DMS 273 (cell line): ENCODE results near the gene PPIH.
A peak's percentile ranks its signal among the peaks of the same experiment; 100 is the strongest.
"Not testable (repeated sequence)": the region's sequence is repeated elsewhere in the genome, so short reads cannot be mapped to it uniquely, and the experiment has no call there.

Experiments
- DNase-seq: peaks from one replicate; lab custom pipeline; 2025; ENCODE audit not compliant: unreplicated experiment; lab: John Stamatoyannopoulos, UW

PPIH gene

DNA sequence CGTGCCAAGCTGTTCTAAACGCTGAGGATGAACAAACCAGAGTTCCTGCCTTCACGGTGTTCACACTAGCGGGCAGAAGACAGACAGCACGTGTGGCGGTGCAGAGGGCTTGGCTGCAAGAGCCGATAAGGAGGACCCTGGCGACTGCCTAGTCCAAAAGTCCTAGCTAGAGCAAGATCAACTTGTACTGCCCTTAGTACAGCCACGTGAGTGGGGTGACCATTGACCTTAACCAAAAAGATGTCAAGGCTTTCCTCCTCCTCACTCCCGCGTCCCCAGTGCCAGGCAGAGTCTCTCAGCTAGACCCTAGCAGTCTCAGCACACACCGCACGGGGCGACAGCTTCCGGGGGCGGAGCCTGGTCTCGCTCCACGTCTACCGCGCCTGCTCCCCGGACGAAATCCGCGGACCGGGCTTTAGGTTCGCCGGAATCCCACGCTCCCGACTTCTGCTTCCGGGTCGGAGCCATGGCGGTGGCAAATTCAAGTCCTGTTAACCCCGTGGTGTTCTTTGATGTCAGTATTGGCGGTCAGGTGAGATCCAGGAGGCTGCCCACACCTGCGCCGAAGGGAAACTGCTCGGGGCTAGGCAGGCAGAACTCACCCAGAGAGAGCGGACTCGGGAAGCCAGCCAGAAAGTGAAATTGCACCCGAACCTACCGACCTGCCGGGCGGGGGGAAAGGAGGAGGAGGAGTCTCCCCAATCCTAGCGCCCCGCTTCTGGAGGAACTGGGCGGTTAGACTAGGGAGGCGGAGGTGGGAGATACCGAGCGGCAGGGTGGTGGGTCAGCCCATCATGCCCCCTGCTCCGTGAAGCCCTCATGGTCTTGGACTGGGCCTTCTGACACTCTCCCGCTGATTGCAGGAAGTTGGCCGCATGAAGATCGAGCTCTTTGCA lies at the start of gene PPIH:
TSS of gene PPIH (plus strand) at position 443 of the 896 bp plus-strand sequence. CDS start at position 467, 24 bp downstream.
- DNase-seq = peak; percentile 98

DNA sequence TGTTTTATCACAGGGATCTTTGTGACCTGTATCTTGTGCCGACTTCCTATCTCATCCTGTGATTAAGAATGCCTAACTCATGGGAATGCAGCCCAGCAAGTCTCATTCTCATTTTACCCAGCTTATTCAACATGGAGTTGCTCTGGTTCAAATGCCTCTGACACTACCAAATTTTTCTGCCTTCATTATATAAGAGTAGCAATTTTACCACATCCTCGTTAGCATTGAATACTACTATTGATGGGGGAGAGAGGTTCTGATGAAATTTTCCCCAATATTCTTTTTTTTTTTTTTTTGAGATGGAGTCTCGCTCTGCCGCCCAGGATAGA lies 44.5 kb upstream of the PPIH start:
- DNase-seq = no peak

DNA sequence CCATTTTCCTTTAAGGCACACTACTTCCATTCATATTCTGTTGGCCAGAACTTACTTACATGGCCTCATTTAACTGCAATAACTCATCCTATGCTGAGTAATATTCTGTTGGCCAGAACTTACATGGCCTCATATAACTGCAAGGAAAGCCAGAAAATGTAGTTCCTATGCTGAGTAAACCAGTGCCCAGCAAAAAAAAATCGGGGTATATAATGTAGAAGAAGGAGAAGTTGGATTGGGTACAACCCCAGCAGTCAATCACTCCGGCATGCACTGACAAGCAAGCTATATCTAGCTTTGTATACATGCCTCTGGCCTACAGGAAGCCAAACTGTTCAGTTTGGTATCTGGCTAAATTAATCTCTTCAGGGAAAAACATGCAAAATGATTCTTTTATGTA lies 39.4 kb upstream of the PPIH start:
- DNase-seq = no peak

DNA sequence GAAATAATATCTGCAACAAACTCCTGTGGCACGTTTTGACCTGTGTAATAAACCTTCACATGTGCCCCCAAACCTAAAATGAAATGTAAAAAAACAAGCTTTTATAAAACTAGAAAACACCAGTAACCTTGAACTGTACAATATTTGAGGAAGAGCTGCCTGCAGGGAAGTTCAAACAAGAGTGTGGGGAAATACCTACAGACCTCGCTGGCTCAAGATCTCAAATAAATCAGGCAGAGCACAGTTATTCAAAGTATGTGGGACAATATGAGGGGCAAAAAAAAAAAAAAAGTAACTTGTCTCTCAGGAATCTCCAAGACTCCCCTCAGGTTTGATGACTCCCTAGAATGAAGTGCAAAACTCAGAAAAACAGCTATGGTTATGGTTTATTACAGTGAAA lies 37.9 kb upstream of the PPIH start:
- DNase-seq = no peak

DNA sequence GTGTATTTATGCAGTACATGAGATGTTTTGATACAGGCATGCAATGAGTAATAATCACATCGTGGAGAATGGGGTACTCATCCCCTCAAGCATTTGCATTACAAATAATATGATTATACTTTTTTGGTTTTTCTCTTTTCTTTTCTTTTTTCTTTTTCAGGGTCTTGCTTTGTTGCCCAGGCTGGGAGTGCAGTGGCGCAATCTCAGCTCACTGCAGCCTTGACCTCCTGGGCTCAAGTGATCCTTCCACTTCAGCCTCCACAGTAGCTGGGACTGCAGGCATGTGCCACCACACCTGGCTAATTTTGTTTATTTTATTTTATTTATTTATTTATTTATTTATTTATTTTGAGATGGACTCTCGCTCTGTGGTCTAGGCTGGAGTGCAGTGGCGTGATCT lies 37.0 kb upstream of the PPIH start:
- not testable (repeated sequence) for DNase-seq

DNA sequence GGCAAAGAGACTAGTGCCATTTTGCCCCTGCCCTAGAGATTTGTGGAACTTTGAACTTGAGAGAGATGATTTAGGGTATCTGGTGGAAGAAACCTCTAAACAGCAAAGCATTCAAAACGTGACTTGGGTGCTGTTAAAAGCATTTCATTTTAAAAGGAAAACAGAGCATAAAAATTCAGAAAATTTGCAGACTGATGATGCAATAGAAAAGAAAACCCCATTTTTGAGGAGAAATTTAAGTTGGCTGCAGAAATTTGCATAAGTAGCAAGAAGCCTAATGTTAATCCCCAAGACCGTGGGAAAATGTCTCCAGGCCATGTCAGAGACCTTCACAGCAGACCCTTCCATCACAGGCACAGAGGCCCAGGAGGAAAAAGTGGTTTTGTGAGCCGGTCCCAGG lies 31.0 kb upstream of the PPIH start:
- DNase-seq = not testable (repeated sequence)

DNA sequence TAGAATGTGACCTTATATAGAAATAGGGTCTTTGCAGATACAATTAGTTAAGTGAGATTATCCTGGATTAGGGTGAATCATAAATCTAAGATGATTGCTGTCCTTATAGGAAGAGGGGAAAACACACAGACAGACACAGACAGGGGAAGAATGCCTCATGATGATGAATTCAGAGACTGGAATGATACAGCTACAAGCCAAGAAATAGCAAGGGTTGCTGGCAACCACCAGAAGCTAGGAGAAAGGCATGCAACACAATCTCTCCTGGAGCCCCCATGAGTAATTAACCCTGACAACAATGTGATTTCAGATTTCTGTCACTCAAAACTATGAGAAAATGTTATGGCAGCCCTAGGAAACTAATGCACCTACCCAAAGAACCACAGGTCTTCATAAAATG lies 19.1 kb upstream of the PPIH start:
- DNase-seq = no peak

DNA sequence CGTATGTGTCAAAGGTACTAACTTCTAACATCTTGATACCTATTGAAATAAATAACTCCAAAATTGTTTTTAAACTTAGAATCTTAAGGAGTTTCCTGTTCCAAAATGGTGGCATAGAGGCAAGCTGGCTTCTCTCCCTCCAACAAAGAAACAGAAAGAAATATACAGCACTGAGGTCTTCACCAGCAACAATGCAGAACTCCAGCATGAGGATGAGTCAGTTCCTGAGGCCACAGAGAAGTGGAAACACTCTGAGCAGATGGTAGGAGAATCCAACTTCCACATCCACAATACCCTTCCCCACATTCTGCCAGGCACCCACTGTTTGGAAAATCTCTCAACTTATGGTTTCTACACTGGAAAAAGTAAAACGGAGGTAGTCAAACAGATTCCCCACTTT lies 12.2 kb upstream of the PPIH start:
- no peak for DNase-seq

DNA sequence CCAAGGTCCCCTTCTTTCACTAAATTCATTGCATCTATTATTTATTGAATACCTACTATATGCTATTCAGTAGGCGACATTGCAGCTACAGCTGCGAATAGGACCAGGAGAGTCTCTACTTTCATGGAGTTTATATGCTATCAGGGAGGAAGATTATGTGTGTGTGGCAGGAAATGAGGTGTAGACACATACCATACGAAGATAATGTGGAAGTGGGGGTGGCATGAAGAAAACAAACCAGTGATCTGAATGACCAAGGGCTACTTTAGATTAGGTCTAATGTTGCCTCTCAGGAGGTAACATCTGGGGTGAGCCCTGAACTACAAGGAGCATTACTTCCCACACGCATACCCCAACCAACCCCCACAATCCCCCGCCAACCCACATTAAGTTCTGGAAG lies 1.0 kb upstream of the PPIH start:
- no peak for DNase-seq

DNA sequence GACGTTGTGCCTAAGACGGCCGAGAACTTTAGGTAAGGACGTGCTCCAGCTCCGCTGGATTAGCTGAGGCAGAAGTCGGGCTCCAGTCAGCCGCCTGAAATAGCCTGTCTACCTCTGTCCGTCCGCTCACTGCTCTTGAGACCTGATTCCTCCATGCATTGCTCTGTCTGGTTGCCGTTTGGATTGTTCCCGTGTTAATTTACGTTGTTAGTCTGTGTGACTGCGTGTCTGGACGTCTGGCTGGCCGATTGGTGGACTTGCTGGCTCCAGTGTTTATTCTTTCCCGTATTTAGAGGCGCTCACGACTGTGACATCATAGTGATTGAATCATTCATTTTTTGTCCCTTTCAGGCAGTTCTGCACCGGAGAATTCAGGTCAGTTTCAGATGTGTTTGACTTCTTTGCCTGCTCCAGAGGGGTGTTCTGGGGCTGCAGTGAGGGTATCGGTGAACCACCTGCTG lies 684 bp downstream of the PPIH start:
- DNase-seq = no peak

DNA sequence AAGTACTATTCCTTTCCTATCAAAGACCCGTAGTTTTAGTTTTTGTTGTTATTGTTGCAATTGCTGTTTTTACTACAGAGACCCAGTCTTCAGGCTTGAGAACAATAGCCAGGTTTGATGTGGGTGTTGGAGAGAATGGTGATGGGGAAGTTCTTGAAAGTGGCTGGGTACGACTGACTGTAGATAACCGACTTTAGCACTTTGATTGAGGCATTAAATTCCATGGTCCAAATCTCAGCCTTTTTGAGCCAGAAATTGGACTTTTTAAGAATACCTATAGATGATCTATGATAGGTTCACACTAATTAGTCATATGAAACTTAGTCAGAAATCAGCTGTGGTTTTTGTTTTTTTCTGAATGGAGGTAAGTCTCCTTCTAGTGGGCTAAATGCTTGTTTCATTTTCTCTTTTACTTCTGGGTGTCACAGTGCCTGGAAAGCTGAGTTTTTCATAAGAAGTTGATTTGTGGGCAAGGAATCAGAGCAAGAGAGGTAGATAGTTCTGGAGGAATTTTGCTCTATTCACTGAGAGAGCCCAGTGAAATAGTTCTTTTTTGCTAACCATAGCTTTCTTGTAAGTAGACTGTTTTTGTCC lies 2.8 kb downstream of the PPIH start:
- DNase-seq = no peak

DNA sequence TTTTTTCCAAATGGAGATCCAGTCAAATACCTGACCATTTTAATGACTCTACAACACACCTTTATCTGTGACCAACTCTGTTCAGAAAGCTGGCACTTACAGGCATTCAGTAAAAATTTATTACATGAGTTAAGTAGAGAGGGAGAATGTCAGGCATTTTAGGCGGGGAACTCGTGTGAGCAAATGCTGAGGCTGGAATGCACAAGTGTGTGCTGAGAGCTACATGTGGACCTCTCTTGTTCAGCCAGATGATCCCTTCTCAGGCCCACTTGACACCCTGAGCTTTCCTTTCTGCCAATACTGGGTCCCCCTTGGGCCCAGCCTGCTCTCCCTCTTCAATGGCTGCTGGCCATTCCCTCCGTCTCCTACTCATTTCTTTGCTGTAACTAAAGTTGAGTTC lies 11.7 kb downstream of the PPIH start:
- DNase-seq = no peak

DNA sequence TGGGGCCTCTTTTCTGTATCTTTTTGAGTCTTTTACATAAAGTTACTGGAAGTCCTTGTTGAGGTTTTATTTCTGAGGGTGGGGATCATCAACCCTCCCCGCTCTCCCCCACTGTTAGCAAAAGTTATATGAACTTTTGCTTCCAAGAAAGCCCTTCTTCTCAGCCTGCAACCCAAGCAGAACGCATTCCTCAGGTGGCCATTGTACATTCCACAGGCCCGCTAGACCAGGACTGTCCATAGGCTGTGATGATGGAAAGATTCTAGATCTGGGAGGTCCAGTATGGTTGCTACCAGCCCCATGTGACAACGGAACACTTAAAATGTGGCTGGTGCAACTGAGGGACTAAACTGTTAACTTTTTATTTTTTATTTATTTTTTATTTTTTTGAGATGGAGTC lies 12.2 kb downstream of the PPIH start:
- DNase-seq = no peak

DNA sequence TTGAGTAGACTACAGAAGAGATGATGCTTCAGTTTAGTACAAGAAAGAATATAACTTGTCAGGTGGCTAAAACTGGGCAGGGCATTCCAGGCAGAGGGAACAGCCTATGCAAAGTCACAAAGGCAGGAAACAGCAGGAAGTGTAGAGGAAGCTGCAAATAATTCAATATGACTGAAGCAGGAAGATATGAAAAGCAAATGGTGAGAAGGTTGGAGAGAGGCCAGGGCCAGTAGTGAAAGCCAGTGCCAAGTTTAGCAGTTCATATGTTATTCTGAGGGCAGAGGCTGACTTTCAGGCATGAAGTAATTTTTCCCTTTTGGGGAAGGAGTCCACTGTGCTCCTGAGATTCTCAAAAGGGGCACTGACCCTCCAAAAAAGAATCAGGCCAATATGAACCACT lies 16.0 kb downstream of the PPIH start:
- no peak for DNase-seq

DNA sequence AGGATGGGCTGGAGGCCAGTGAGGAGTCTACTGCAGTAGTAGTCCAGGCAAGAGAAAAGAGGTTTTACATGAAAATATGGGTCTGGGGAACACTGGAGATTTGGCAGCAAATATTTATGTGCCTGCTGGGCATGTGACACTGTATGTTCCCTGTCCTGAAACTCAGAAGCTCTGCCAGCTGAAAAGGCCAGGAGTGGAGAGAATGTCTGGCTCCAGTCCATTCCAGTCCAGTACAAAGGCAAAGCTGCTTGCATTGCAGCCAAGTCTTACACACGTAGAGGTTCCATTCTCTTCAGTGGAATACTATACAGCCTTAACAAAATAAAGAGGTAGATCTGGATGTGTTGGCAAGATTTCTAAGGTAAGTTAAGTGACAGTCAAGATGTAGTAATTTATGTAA lies 16.5 kb downstream of the PPIH start:
- DNase-seq = no peak

DNA sequence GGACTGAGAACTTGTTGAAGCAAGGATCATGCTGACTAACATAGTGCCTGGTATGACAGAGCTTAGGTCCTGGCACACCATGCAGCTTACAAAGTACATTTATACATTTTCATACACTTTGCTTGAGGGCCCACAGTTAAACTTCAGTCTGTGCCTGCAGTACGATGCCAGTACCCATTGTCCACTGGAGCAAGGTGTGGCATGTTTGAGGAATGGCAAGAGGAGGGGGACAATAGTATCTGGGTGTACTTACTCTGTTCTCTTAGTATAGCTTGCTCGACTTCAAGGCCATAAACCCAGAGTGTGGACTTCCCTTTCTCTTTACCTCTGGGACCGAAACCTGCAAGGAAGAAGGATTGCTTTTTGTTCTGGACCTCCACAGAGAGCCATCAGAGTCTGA lies 17.2 kb downstream of the PPIH start:
- no peak for DNase-seq

DNA sequence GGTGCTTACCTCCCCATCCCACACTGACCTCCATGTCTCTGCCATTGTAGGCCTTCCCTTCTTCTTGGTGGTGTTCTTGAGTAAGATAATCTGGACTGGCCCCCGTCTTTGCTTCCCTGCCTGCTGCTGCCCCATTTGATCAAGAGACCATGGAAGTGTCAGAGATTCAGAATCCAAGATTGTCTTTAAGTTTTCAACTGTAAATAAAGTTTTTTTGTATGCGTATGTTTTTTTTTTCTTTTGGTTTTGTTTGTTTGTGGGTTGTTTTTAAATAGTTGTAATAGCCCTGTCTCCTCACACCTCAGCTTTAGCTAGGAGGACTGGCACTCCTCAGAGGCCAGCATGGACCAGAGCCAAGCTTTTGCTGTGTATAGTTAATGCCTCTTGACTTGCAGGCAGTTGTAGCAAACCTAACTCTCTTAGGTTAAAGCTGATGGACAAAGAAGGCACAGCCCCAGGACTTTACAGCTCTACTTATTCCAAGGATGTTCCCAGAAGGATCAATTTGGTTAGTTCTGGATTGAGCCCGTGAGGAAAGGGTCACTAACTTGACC lies 18.4 kb downstream of the PPIH start:
- DNase-seq = no peak

DNA sequence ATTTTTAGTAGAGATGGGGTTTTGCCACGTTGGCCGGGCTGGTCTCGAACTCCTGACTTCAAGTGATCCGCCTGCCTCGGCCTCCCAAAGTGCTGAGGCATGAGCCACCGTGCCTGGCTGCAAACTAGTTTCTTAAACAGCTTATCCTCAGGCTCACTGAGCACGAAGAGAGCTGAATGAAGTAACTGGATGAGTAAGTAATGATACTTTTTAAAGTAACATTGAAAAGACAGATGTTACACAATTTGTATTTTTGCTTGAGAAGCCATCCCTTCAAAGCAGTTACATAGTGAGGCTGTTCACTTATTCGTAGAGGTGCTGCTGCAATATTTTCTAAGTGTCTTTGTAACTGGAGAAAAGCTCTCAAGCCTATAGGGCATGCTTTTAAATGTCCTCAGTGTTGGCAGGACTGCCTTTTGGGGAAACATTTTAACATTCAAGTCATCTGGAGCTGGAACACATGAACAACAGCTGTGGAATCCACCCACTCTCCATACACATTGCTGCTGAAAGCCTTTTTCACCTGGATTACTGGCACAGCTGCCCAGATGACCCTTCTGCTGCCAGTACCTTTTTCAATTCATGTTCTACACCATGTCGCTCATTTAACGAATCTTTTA lies 21.3 kb downstream of the PPIH start:
- DNase-seq = peak; percentile 30

DNA sequence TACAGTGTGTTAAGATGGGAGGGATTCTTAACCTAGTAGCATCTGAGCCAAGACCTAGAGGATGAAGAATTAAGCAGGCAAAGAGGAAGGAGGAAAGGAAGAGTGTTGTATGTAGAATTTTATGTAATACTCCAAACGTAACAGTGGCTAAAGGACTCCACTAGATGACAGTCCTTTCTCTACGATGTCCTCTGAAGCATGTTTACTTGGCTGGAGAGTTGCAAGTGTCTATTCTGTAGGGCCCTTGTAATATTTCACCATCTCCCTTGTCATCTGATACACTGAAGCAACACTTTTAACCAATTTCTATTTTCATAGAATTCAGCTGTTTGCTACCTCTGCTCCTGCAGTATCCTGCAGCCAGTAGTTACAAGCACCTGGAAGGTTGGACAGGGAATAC lies 21.8 kb downstream of the PPIH start:
- DNase-seq = no peak

DNA sequence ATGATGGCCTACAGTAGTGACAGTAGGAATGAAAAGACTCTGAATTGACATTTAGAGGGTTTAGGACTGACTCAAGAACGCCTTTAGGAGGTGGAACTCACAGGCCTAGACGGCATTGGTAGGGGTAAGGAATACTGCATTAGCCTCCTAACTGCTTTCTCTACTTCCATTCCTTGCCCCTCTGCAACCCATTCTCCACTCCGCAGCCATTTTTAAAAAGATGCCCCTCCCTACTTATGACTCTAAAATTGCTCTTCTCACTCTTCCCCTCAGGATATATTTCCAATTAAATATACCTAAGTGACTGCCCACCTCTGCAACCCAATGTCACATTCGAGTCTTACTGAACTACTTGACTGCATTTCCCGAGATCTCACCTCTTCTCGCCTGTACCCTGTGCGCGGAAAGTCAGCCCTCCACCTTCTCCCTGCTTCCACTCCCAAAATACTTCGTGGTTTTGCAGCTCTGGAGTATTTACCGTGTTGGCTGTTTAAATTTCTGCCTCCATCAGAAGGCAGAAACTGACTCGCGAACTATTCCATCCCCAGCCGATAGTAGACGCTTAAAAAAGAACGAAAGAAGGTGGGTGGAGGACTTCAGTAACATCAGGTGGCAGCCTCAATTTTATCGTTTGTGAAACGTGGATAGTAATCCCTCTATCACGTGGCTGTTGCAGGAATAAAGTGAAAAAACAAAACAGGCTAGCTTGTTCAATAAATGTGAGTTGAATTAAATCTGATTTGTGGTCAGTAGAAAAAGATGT lies 22.9 kb downstream of the PPIH start:
- DNase-seq = peak; percentile 67
